OCI-LY7 (cell line): ENCODE results near the gene EBP.

Source experiments
- CTCF ChIP-seq: fragments of 200-600 bp; sonication (generic); conservative IDR thresholded peaks from 2 replicates; pipeline ENCODE4 v1.5.1; 2014; ENCODE audit warnings: mild to moderate bottlenecking, antibody characterized with exemption, low read length, moderate library complexity, mixed read lengths
- EZH2phosphoT487 ChIP-seq: fragments of 200-600 bp; sonication (generic); IDR thresholded peaks from 2 replicates; pipeline ENCODE4 v1.6.1; 2018; ENCODE audit warnings: low read depth, borderline replicate concordance, mild to moderate bottlenecking, mixed run types, antibody characterized with exemption, low read length, moderate library complexity, mixed read lengths

GRCh38 chrX:48473704-48473990, 48.0 kb upstream of the EBP start:
- TF ChIP-seq CTCF (no peak), EZH2phosphoT487 (no peak)
